K562 (cell line): Measurements from ENCODE around the gene ASPHD1. TPM values are rescaled to one million over a fixed set of nuclear protein-coding genes. Genes with fewer than 3 reads are reported as not detected.

Source experiments
- ATAC-seq: fragments of 200-7000 bp; cut with Tn5 transposase; 3 replicates; pipeline ENCODE4 v1.9.1; 2020; ENCODE audit warnings: moderate library complexity
- BruUV-seq: library from RNA; stranded (reverse); fragments of 400-500 nt; replicated peaks from 2 replicates; lab custom pipeline; 2021; lab: Mats Ljungman, UMichigan
- CTCF ChIA-PET: fragments of 300-600 bp; formaldehyde crosslinking; extraction: SDS; loops from one replicate; lab custom pipeline; 2021; ENCODE audit warnings: low intra/inter-chr PET ratio; lab: Yijun Ruan, JAX
- POLR2A ChIA-PET: fragments of 300-600, 350-650 bp; sonication (Branson Sonifier 250); formaldehyde crosslinking; extraction: SDS; loops from one replicate; lab custom pipeline; 2021; ENCODE audit warnings: antibody characterized with exemption, inconsistent platforms; lab: Yijun Ruan, JAX
- DNase-seq, 4 experiments: peaks; one replicate each; pipeline versions ENCODE4 v3.0.0 to v3.0.0-alpha.2; 2011 to 2018; ENCODE audit warnings: low spot score in 3 of 4, mixed read lengths in 3 of 4; ENCODE audit errors: extremely low read depth in 1 of 4
- FAIRE-seq: peaks from 2 replicates; lab custom pipeline; 2011; peaks lifted over from hg19 to GRCh38; lab: Jason Lieb, UNC
- H2AFZ ChIP-seq: 2 replicates; pipeline ENCODE4 v1.6.0; 2011; ENCODE audit warnings: low read depth, low read length, control low read depth, inconsistent platforms
- H3K27ac ChIP-seq: fragments of 200-600 bp; 3 replicates; pipeline ENCODE4 v1.8.0; 2011; ENCODE audit warnings: low read depth, mild to moderate bottlenecking, control low read depth, inconsistent platforms, low read length, moderate library complexity, mixed read lengths; ENCODE audit errors: extremely low read depth
- H3K27me3 ChIP-seq, 2 experiments: fragments of 300-600 bp in 1 of 2; 2 replicates in 1 of 2; 3 replicates in 1 of 2; pipeline versions ENCODE4 v1.6.0 to v1.8.0; 2011; ENCODE audit warnings: inconsistent platforms in 2 of 2, low read length in 2 of 2, mild to moderate bottlenecking in 1 of 2, mixed read lengths in 1 of 2, moderate library complexity in 1 of 2; ENCODE audit not compliant: control insufficient read depth in 2 of 2, insufficient read depth in 2 of 2
- H3K36me3 ChIP-seq: fragments of 300-600 bp; 3 replicates; pipeline ENCODE4 v1.8.0; 2011; ENCODE audit warnings: mild to moderate bottlenecking, low read length, inconsistent platforms; ENCODE audit not compliant: control insufficient read depth, insufficient read depth
- H3K4me1 ChIP-seq, 2 experiments: fragments of 200-600 bp in 1 of 2; replicated peaks in 1 of 2; 2 replicates in 1 of 2; 3 replicates in 1 of 2; pipeline versions ENCODE4 v1.5.1 to v1.8.0; 2011; ENCODE audit warnings: inconsistent platforms in 2 of 2, low read length in 2 of 2, mild to moderate bottlenecking in 1 of 2, mixed read lengths in 1 of 2, moderate library complexity in 1 of 2; ENCODE audit not compliant: control insufficient read depth in 2 of 2, insufficient read depth in 2 of 2
- H3K4me2 ChIP-seq: 2 replicates; pipeline ENCODE4 v1.6.1; 2011; ENCODE audit warnings: low read length, control low read depth, inconsistent platforms, mixed read lengths; ENCODE audit not compliant: insufficient read depth
- H3K4me3 ChIP-seq: fragments of 200-600 bp; sonication (generic), shearing (Covaris generic); 2 replicates; pipeline ENCODE4 v1.5.1; 2016; ENCODE audit warnings: control low read depth, inconsistent platforms
- H3K79me2 ChIP-seq: fragments of 200-600 bp; 3 replicates; pipeline ENCODE4 v1.8.0; 2011; ENCODE audit warnings: low read length, inconsistent platforms; ENCODE audit not compliant: control insufficient read depth, insufficient read depth
- H3K9ac ChIP-seq, 2 experiments: 2 replicates each; pipeline versions ENCODE4 v1.6.0 to v1.6.1; 2011; ENCODE audit warnings: low read depth in 2 of 2, low read length in 2 of 2, control low read depth in 1 of 2, inconsistent platforms in 1 of 2, mild to moderate bottlenecking in 1 of 2, mixed read lengths in 1 of 2; ENCODE audit not compliant: insufficient read depth in 1 of 2
- H3K9me1 ChIP-seq: one replicate; pipeline ENCODE4 v1.6.0; 2011; ENCODE audit warnings: inconsistent platforms, mild to moderate bottlenecking, low read length, moderate library complexity; ENCODE audit not compliant: control insufficient read depth, insufficient read depth
- H3K9me3 ChIP-seq: replicated peaks from 2 replicates; pipeline ENCODE4 v1.5.1; 2011; ENCODE audit warnings: low read depth, low read length, inconsistent platforms; ENCODE audit not compliant: control insufficient read depth, insufficient read depth
- H4K20me1 ChIP-seq: replicated peaks from 2 replicates; pipeline ENCODE4 v1.6.1; 2011; ENCODE audit warnings: low read length, inconsistent platforms, mixed read lengths; ENCODE audit not compliant: control insufficient read depth, insufficient read depth
- BRCA1 ChIP-seq, 2 experiments: fragments of 450-650 bp in 1 of 2; sonication (generic) in 1 of 2; formaldehyde crosslinking in 1 of 2; IDR thresholded peaks; 2 replicates each; pipeline versions ENCODE4 v1.5.0 to v1.6.1; 2017 to 2020; ENCODE audit warnings: mild to moderate bottlenecking in 1 of 2, missing genetic modification reagents in 1 of 2
- ELF4 ChIP-seq: fragments of 450-650 bp; formaldehyde crosslinking; IDR thresholded peaks from 2 replicates; pipeline ENCODE4 v1.4.0; 2022; ENCODE audit warnings: missing genetic modification characterization
- PURB ChIP-seq: sonication (generic); formaldehyde crosslinking; IDR thresholded peaks from 2 replicates; pipeline ENCODE4 v1.9.0; 2021; ENCODE audit warnings: low read depth, mild to moderate bottlenecking, missing genetic modification reagents
- TCF7 ChIP-seq: sonication (generic); IDR thresholded peaks from 2 replicates; pipeline ENCODE4 v1.6.1; 2016; ENCODE audit warnings: antibody characterized with exemption, borderline replicate concordance
- U2AF2 ChIP-seq: fragments of 200-400 bp; formaldehyde crosslinking; optimal IDR thresholded peaks from 2 replicates; pipeline ENCODE3; 2017; ENCODE audit warnings: low read depth, mild to moderate bottlenecking, low read length
- WGBS: fragments of 100-300 bp; shearing (Covaris generic); methylation state at CpG from one replicate; pipeline ENCODE4 v1.1.6; 2016; ENCODE audit warnings: low coverage, mixed read lengths; ENCODE audit not compliant: insufficient coverage; ENCODE audit errors: missing lambda C conversion rate; 5-methylcytosine and 5-hydroxymethylcytosine counted together
- in situ Hi-C: fragments of 300-500 bp; cut with MboI; formaldehyde crosslinking; loops from 4 replicates; pipeline ENCODE4 v1.15.0; 2018; ENCODE audit warnings: inconsistent platforms, mixed read lengths
- intact Hi-C: fragments of 100-400 bp; cut with micrococcal nuclease; formaldehyde crosslinking; loops from 2 replicates; pipeline ENCODE4 v1.14.2; 2022
- polyA plus RNA-seq, 8 experiments: library from polyadenylated mRNA; depleted of rRNA in 4 of 8; stranded (reverse) in 5 of 8; unstranded in 3 of 8; fragments of >200 nt; fragmentation: Nextera tagmentation in 2 of 8; fragmentation: Illumina TruSeq in 1 of 8; extraction: Ambion mirVana in 2 of 8; extraction: Trizol in 1 of 8; gene quantifications; 2 replicates each; pipeline versions ENCODE4 v1.2.1 to v1.2.3, GENCODE V29; 2011 to 2014; ENCODE audit warnings: inconsistent platforms in 1 of 8, missing spikeins in 1 of 8
- total RNA-seq, 7 experiments: library from RNA; depleted of rRNA in 6 of 7; stranded (reverse); fragments of >200 nt in 6 of 7; fragmentation: Illumina TruSeq in 2 of 7; extraction: Trizol in 2 of 7; gene quantifications; 2 replicates each; pipeline versions ENCODE4 v1.2.1 to v1.2.3, GENCODE V29; 2011 to 2021; ENCODE audit warnings: low replicate concordance in 1 of 7

ASPHD1 gene
- total and polyA plus RNA-seq, 9 of the 15 experiments (the other 6 are each of a cell fraction or from before 2014, with no cell fraction given): 0.03 to 0.70 (median 0.24) TPM; not detected in 5

DNA sequence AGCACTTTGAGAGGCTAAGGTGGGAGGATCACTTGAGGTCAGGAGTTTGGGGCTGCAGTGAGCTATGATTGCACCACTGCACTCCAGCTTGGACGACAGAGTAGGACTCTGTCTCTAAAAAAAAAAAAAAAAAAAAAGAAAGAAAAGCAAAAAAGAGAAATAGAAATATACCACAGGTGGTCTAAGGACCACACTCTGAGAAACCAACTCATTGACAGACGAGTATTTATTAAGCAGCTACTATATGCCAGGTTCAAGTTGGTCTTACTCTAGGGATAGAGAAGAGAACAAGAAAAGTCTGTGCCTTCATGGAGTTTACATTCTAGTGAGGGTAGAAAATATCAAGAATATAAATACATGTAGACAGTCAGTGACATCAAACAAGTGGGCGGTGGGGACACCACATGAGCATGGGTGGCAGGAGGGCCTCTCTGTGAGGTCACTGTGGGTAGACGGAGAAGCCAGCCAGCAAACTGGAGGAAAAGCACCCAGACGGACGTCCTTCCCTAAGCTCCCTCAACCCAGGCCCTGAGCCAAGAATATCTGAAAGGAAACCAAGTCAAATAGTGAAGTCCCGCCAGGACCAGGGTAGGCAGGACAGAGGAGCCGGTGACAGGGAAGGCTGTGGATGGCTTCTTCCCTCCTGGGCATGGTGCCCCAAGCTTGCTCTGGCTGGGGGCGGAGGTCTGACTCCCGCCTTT, 42.0 kb upstream of the ASPHD1 start:
- intact Hi-C loops: no loop called here
- no peaks in the 10 kb centered on the region for H3K27me3 ChIP-seq
- peaks cover 4 to 21% of the 10 kb centered on the region in 2 experiments; a peak in 3 of 5 replicates for H3K4me1 ChIP-seq
- H3K4me3 ChIP-seq: no peak overlapping the region
- no peak for TF ChIP-seq BRCA1 (IDR thresholded peaks at IDR 0.05)
- no peak for TF ChIP-seq BRCA1 (CRISPR knock-in tag; IDR thresholded peaks at IDR 0.05)
- TF ChIP-seq TCF7: no peak
- TF ChIP-seq ELF4 (CRISPR knock-in tag): no peak
- TF ChIP-seq U2AF2: no peak
- TF ChIP-seq PURB: no peak
- TF ChIP-seq, all 486 proteins: peak for 0
- ATAC-seq: no peak
- H2AFZ ChIP-seq: no peak overlapping the region
- no peaks in the 10 kb centered on the region for H4K20me1 ChIP-seq
- peaks cover 27% of the 10 kb centered on the region; the same call in 2 of the 3 replicates for H3K36me3 ChIP-seq
- DNase-seq: no peak
- H3K9me1 ChIP-seq: no peaks in the 10 kb centered on the region
- 84% methylated on average over 9 of the region's 10 CpGs for WGBS
- in situ Hi-C loops: no loop called here
- ChIA-PET POLR2A (interaction anchor here (1.1 kb wide), 1 partner anchor 10 kb away, joined by 3 read pairs; no protein-coding TSS in a partner anchor), CTCF (no interaction called here)
- H3K4me2 ChIP-seq: no peak overlapping the region
- no TSS peak for BruUV-seq
- H3K9me3 ChIP-seq: no peaks in the 10 kb centered on the region
- H3K9ac ChIP-seq: no peak overlapping the region
- no peak overlapping the region for H3K27ac ChIP-seq
- no peak for FAIRE-seq
- H3K79me2 ChIP-seq: peaks cover 11% of the 10 kb centered on the region; the same call in 2 of the 3 replicates
